Cardiac muscle cell (in vitro differentiated cells and primary cell): ENCODE results near the gene RSAD1. TPM values are rescaled to one million over a fixed set of nuclear protein-coding genes. Genes with fewer than 3 reads are reported as not detected.

Experiments used
- DNase-seq, 2 donors: peaks; one replicate each; pipeline versions ENCODE4 v3.0.0 to v3.0.0-alpha.2; 2010 to 2017; ENCODE audit warnings: low read depth in 1 of 2, low spot score in 1 of 2
- H3K27ac ChIP-seq: fragments of 200-600 bp; sonication (generic); 2 replicates; pipeline ENCODE4 v1.5.1; 2016
- H3K27me3 ChIP-seq: fragments of 200-600 bp; sonication (generic); 2 replicates; pipeline ENCODE4 v1.6.0; 2016; ENCODE audit warnings: control low read depth
- H3K36me3 ChIP-seq: fragments of 200-600 bp; sonication (generic); 2 replicates; pipeline ENCODE4 v1.5.1; 2016; ENCODE audit warnings: control low read depth
- H3K4me1 ChIP-seq: fragments of 200-600 bp; sonication (generic); 2 replicates; pipeline ENCODE4 v1.8.1; 2017; ENCODE audit warnings: low read depth, mild to moderate bottlenecking, mixed run types
- H3K4me3 ChIP-seq: fragments of 200-600 bp; sonication (generic); 2 replicates; pipeline ENCODE4 v1.5.1; 2016; ENCODE audit warnings: mild to moderate bottlenecking
- H3K9me3 ChIP-seq: fragments of 200-600 bp; sonication (generic); 2 replicates; pipeline ENCODE4 v1.5.1; 2017; ENCODE audit warnings: low read depth, mild to moderate bottlenecking, control low read depth
- CTCF ChIP-seq: IDR thresholded peaks from 2 replicates; pipeline ENCODE4 v1.5.1; 2012; ENCODE audit warnings: low read depth, mild to moderate bottlenecking, low read length
- polyA plus RNA-seq: library from polyadenylated mRNA; unstranded; fragments of >200 nt; fragmentation: Nextera tagmentation; extraction: Ambion mirVana; gene quantifications from 2 replicates; pipeline ENCODE4 v1.2.1, GENCODE V29; 2016
- total RNA-seq: library from RNA; depleted of rRNA; stranded (reverse); fragments of >200 nt; gene quantifications from 2 replicates; pipeline ENCODE4 v1.2.3, GENCODE V29; 2016

RSAD1 gene
- total and polyA plus RNA-seq, 2 experiments from 2014 or later, result 35.8 to 39.7 TPM

- Histone ChIP-seq H3K9me3 (no peaks in the 10 kb centered on the region), H3K4me3 (no peak overlapping the region), H3K4me1 (peaks cover 28% of the 10 kb centered on the region), H3K27ac (no peak overlapping the region), H3K36me3 (no peaks in the 10 kb centered on the region), H3K27me3 (peaks cover 10% of the 10 kb centered on the region)
- DNase-seq, result no peak
- TF ChIP-seq CTCF, result no peak
Measured at GRCh38 chr17:50535407-50535806, 56.7 kb downstream of the RSAD1 start.

Other genes starting within 250 kb of the RSAD1 start
- gene TMEM92, start 204.4 kb upstream of the RSAD1 start, total RNA-seq, result 14.2 and 30.0 TPM in 2 replicates
- 17.3 and 22.6 TPM in 2 replicates for gene TMEM92, start 204.4 kb upstream of the RSAD1 start, polyA plus RNA-seq
- gene XYLT2, start 132.7 kb upstream of the RSAD1 start, total RNA-seq, result 62.2 and 80.0 TPM in 2 replicates
- gene XYLT2, start 132.7 kb upstream of the RSAD1 start, polyA plus RNA-seq, result 48.8 and 60.9 TPM in 2 replicates
- gene MRPL27, start 105.7 kb upstream of the RSAD1 start, total RNA-seq, result 62.4 and 107 TPM in 2 replicates
- 142 and 158 TPM in 2 replicates for gene MRPL27, start 105.7 kb upstream of the RSAD1 start, polyA plus RNA-seq
- 7.9 and 13.4 TPM in 2 replicates for gene EME1, start 105.6 kb upstream of the RSAD1 start, total RNA-seq
- gene EME1, start 105.6 kb upstream of the RSAD1 start, polyA plus RNA-seq, result 5.2 and 30.7 TPM in 2 replicates
- gene LRRC59, start 81.3 kb upstream of the RSAD1 start, total RNA-seq, result 60.3 and 66.7 TPM in 2 replicates
- gene LRRC59, start 81.3 kb upstream of the RSAD1 start, polyA plus RNA-seq, result 47.0 and 58.9 TPM in 2 replicates
- 116 and 177 TPM in 2 replicates for gene ACSF2, start 52.6 kb upstream of the RSAD1 start, total RNA-seq
- 73.3 and 96.6 TPM in 2 replicates for gene ACSF2, start 52.6 kb upstream of the RSAD1 start, polyA plus RNA-seq
- 0.11 TPM in 1 of 2 replicates, not detected in the other for gene CHAD, start 10.0 kb upstream of the RSAD1 start, total RNA-seq
- 2.5 and 3.9 TPM in 2 replicates for gene CHAD, start 10.0 kb upstream of the RSAD1 start, polyA plus RNA-seq
- 1.2 and 3.2 TPM in 2 replicates for gene MYCBPAP, start 29.6 kb downstream of the RSAD1 start, total RNA-seq
- 1.2 and 2.5 TPM in 2 replicates for gene MYCBPAP, start 29.6 kb downstream of the RSAD1 start, polyA plus RNA-seq
- 2.0 and 3.1 TPM in 2 replicates for gene EPN3, start 53.9 kb downstream of the RSAD1 start, total RNA-seq
- 1.9 and 3.5 TPM in 2 replicates for gene EPN3, start 53.9 kb downstream of the RSAD1 start, polyA plus RNA-seq
- 194 and 216 TPM in 2 replicates for gene SPATA20, start 68.3 kb downstream of the RSAD1 start, total RNA-seq
- gene SPATA20, start 68.3 kb downstream of the RSAD1 start, polyA plus RNA-seq, result 103 and 162 TPM in 2 replicates
- 29.7 and 46.1 TPM in 2 replicates for gene CACNA1G, start 81.9 kb downstream of the RSAD1 start, total RNA-seq
- gene CACNA1G, start 81.9 kb downstream of the RSAD1 start, polyA plus RNA-seq, result 19.0 and 22.8 TPM in 2 replicates
- not detected in 2 replicates for gene ABCC3, start 156.0 kb downstream of the RSAD1 start, total RNA-seq
- 0.06 and 0.53 TPM in 2 replicates for gene ABCC3, start 156.0 kb downstream of the RSAD1 start, polyA plus RNA-seq
- gene ANKRD40, start 229.1 kb downstream of the RSAD1 start, total RNA-seq, result 22.8 and 23.6 TPM in 2 replicates
- gene ANKRD40, start 229.1 kb downstream of the RSAD1 start, polyA plus RNA-seq, result 12.3 and 14.6 TPM in 2 replicates
- 72.5 and 289 TPM in 2 replicates for gene LUC7L3, start 240.7 kb downstream of the RSAD1 start, total RNA-seq
- 398 and 494 TPM in 2 replicates for gene LUC7L3, start 240.7 kb downstream of the RSAD1 start, polyA plus RNA-seq